GM21786 (cell line): ENCODE data around the gene SPATA25.
"Not testable (repeated sequence)": the region's sequence is repeated elsewhere in the genome, so short reads cannot be mapped to it uniquely, and the experiment has no call there.

Experiments used
- ATAC-seq: cut with Tn5 transposase; IDR thresholded peaks from one replicate; pipeline ENCODE4 v1.9.1; 2021; ENCODE audit not compliant: unreplicated experiment

Gene SPATA25

GRCh38 chr20:45887346-45887715, at the start of gene SPATA25:
Gene SPATA25, minus strand, starts transcription at chr20:45887622. Its CDS starts 32 bp downstream, at chr20:45887590.
- ATAC-seq, result no peak

GRCh38 chr20:45935416-45936046, 48.1 kb upstream of the SPATA25 start:
- ATAC-seq, result no peak

DNA sequence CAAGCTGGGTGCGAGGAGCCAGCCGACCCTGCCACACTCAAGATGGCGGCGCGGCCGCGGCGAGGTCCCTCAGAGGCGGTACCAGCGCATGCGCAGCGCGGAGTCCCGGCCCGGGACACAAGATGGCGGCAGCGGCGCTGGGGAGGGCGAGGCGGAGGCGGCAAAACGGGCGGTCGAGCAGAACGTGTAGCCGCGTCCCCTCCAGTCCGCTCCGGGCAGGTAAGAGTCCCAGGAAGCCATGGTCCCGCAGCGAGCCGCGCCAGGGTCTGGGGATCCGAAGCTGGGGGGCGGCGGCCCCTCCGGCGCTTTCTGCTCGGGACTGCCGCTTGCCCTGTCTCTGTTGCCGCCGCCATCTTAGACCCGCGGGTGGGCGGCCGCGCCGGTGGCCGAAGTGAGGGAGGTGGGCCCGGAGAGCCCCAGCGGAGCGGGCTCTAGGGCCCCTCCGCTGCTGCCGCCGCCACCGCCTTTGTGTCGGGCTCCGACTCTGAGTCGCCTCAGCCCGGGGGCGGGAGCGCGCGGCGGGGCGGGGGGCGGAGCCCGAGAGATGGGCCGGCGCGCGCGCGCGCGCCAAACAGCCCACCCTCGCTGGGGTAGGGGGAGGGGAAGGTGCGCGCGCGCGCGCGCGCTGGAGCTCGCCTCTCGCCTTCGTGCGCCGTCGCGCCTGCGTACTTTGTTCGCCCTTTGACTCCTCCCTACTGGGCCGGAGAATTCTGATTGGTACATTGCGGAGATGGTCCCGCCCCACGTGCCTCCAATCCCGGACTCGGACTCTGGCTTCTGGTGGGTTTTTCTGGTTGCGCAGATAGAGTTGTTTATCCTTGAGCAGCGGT, 47.4 kb upstream of the SPATA25 start, which contains the start of gene PCIF1:
Gene PCIF1 (plus strand): TSS at position 98 of the 830 bp plus-strand sequence. CDS start 4,317 bp downstream, outside the sequence.
- peak; percentile 60 for ATAC-seq

- ATAC-seq, result peak; percentile 12
Measured at GRCh38 chr20:45934046-45934585, 46.7 kb upstream of the SPATA25 start.

GRCh38 chr20:45933266-45934045, 46.0 kb upstream of the SPATA25 start:
- ATAC-seq, result peak; percentile 31

DNA sequence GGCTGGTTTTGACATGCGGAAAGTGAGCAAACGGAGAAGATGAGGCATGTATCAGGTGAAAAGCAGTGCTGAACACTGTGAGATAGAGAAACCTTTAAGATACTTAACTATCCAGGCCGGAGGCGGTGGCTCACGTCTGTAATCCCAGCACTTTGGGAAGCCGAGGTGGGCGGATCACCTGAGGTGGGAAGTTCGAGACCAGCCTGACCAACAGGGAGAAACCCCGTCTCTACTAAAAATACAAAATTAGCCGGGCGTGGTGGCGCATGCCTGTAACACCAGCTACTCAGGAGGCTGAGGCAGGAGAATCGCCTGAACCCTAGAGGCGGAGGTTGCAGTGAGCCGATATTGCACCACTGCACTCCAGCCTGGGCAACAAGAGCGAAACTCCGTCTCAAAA, 44.3 kb upstream of the SPATA25 start:
- not testable (repeated sequence) for ATAC-seq

- ATAC-seq, result no peak
Measured at GRCh38 chr20:45927071-45927878, 39.9 kb upstream of the SPATA25 start.

DNA sequence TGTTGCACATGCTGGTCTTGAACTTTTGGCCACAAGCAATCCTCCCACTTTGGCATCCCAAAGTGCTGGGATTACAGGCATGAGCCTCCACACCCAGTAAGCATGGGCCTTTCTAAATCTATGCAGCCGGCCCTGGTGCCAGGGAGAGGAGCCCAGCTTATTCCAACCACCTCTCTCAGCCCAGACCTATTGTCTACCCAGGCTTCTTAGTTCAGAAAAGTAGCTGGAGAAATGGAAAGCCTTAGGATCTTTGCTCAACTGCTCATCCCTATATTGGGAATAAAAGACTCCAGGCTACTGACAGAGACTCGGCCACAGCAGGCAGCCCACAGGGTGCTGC, 39.3 kb upstream of the SPATA25 start:
- ATAC-seq, result no peak

- no peak for ATAC-seq
Measured at GRCh38 chr20:45925821-45926506, 38.5 kb upstream of the SPATA25 start.

DNA sequence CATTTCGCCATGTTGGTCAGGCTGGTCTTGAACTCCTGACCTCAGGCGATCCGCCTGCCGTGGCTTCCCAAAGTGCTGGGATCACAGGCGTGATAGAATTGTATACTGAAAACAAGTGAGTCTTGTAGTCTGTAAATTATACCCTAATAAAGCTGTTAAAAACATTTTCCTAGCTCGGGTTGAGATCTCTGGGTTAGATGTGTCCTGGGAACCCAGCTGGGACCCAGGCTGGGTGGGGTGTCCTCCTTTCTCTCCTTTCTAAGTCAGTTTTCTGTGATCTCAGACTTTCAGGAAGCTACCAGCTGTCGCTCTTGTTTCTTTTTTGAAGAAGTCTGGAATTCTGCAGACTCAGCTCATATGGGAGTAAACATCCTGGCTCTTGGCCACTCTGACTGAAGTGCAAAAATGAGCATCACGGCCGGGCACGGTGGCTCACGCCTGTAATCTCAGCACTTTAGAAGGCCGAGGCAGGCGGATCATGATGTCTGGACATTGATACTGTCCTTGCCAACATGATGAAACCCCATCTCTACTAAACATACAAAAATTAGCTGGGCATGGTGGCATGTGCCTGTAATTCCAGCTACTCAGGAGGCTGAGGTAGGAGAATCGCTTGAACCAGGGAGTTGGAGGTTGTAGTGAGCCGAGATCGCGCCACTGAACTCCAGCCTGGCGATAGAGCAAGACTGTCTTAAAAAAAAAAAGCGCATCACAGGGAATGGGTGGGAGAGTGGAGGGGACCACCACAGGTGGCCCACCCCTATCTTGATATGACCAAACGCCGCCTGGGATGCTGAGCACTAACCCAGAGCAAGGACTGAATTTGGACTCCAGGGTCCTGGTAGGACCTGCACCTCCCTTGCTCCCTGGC, 37.2 kb upstream of the SPATA25 start:
- ATAC-seq, result no peak

DNA sequence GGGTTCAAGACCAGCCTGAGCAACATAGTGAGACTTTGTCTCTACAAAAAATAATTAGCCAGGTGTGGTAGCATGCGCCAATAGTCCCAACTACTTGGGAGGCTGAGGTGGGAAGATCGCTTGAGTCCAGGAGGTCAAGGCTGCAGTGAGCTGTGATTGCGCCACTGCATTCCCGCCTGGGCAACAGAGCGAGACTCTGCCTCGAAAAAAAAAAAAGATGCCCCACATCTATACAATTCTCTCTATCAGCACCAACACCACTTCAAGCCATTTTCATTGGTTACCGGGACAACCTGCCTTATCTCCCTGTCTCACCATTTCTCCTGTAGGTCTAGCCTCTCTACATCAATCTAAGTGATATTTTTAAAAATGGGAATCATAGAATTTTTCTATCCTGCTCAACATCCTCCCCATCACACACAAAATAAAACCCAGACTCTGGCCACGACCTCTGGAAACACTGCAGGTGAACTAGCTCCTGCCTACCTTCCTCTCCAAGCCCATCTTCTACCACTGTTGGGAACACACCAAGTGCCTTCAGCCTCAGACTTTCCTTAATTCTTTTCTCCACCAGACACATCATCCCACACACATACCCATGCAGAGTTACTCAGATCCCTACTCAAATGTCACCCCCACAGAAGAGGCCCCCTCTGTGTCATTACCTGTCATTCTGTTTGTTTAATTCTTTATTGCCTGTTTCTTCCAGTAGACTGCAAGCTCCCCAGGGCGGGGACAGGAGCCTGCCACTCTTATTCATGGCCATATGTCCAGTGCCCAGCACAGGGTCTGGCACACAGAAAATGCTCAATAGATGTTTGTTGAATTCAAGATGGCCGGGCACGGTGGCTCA, 34.1 kb upstream of the SPATA25 start:
- no peak for ATAC-seq

DNA sequence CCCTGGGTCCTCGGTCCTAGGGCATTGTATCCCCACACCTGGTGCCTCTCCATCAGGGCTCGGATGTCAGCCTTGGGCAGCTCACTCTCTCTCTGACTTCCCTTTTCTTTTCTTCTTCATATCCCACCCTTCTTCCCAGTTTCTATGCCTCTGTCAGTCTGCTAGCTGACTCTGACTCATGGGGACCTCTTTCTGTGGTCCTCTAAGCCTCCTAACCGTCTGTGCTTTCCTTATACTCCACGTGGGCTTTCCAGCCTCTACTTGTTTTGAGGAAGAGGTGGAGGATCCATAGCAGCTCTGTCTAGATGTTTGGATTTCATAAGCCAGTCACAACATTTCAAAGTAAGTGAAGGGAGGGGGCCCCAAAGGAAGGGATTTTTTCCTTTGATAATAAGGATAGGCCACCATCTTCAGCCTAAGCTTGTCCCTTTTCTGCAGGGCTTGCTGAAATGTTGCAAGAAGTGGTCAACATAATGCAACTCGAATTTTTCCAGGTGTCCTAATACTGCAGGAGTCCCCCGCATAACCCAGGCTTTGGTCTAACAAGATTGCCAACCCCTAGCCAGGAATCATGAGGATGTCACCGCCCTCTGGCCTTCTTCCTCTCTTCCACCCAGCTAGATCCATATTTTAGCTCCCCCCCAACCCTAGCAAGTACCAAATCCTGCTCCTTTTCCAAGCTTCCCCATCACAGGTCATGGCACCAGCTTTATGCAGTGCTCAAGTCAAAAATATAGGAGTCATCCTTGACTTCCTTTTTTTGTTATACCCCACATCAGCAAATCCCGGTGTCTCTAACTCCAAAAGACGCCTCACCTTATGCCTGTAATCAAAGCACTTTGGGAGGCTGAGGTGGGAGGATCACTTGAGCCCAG, 33.3 kb upstream of the SPATA25 start:
- no peak for ATAC-seq

GRCh38 chr20:45919542-45920399, 32.3 kb upstream of the SPATA25 start:
- no peak for ATAC-seq

DNA sequence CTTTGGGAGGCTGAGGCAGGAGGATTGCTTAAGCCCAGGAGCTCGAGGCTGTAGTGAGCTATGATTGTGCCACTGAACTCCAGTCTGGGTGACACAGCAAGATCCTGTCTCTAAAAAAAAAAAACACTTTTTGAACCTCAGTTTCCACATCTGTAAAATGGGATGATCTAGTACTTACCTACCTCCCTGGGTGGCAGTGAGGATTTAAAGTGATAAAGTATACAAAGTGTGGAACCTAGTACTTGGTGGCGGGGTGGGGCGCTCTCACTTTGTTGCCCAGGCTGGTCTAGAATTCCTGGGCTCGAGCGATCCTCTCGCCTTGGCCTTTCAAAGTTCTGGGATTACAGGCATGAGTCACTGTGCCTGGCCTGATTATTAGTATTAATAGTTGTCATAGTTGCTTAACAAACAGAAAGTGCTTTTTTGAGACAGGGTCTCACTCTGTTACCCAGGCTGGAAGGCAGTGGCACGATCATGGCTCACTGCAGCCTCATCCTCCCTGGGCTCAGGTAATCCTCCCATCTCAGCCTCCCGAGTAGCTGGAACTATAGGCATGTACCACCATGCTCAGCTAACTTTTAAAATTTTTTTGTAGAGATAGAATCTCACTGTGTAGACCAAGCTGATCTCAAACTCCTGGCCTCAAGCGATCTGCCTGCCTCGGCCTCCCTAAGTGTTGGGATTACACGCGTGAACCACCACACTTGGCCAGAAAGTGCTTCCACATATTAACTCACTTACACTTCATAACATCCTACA, 31.5 kb upstream of the SPATA25 start:
- no peak for ATAC-seq

DNA sequence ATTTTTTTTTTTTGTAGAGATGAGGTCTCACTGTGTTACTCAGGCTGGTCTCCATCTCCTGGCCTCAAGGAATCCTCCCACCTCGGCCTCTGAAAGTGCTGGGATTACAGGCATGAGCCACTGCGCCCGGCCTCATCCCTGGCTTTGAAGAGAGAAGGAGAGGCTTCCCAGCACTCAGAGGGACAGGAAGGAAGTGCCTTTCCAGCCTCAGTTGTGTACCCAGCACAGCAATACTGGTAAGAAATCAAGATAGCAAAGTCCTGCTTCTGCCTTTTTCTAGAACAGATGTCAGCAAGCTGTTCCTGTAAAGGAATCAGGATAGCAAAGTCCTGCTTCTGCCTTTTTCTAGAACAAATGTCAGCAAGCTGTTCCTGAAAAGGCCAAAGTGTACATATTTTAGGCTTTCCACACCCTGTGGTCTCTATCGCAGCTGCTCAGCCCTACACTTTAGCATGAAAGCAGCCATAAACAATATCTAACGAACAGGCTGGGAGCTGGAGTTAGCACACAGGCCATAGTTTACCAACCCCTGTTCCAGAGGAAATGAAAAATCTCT, 30.8 kb upstream of the SPATA25 start:
- no peak for ATAC-seq
